NCI-H510A treated with DMSO at 0.1 percent for 48 hours (cell line): ENCODE results near the gene FCGR3B.
"Not testable (repeated sequence)": the region's sequence is repeated elsewhere in the genome, so short reads cannot be mapped to it uniquely, and the experiment has no call there.

Source experiments
- DNase-seq: peaks from one replicate; lab custom pipeline; 2025; lab: John Stamatoyannopoulos, UW

FCGR3B gene

DNA sequence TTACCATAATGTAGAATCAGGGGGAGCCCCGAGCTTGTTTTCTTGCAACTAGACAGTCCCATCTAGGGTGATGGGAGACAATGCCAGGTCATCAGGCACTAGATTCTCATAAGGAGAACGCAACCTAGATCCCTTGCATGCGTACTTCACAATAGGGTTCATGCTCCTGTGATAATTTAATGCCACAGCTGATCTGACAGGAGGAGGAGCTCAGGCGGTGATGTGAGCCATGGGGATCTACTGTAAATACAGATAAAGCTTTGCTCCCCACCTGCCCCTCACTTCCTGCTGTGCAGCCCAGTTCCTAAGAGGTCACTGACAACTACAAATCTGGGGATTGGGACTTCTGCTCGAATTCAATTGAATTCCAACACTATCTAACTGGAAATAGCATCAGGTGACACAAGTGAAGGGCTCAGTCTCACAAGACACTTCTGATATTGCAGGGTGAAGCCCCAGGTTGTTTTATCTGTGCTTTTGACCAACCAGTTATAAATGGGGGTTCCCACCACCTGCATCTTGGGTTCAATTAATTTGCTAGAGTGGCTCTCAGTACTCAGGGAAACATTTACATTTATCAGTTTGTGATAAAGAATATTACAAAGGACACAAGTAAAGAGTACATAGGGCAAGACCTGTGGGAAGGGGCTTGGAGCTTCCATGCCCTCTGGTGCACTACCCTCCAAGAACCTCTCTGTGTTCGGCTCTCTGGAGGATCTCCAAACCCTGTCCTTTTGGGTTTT is 7.4 kb upstream of the FCGR3B start:
- not testable (repeated sequence) for DNase-seq

DNA sequence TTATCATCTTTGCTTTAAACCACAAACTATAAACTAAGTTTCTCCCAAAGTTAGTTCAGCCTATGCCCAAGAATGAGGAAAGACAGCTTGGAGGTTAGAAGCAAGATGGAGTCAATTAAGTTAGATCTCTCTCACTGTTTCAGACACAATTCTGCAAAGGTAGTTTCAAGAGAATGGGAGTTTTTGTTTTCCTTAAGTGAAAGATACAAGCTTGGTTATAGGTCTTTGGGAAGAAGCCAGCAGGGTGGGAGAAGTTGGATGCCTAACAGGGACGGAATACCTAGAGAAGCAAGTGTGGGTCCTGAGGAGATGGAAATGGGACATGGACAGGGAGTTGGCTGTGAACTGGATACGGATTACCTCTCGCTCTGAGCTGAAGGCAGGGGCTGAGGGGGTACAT is 6.0 kb upstream of the FCGR3B start:
- not testable (repeated sequence) for DNase-seq

DNA sequence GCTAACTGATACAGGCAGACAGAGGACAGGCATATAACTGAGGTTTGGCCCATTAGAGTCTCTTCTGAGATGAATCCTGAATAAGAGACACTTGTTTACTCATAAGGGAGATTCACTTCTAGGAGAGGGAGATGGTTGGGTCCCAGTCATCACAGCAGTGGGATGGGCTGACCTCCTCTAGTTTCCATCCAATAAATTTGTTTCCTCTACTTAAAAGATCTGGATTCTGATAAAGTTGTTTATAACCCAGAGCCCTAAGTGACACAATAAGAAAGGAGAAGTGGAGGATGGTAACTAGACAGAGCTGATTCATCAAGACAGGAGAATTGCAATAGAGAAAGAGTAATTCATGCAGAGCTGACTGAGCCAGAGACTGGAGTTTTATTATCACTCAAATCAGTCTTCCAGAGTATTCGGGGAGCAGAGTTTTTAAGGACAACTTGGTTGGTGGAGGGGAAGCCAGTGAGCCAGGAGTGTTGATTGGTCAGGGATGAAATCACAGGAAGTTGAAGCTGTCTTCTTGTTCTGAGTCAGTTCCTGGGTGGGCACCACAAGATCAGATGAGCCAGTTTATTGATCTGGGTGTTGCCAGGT is 5.3 kb upstream of the FCGR3B start:
- DNase-seq, result not testable (repeated sequence)

DNA sequence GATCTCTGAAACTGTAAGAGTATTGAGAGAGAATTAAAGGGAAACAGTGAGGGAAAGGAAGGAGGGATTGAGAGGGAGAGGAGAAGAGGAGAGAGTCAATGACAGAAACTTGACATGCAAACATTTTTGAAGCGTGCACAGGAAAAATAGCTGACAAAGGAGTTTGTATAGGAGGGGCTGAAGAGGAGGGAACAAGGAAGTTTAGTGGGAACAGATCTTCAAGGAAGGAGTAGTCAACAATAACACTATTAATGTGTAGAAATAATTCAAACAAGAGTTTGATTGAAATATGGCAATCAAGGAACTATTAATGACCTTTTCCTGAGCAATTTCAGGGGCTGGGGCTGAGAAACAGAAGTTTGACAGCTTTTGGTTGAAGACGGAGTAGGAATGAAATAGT is 4.0 kb upstream of the FCGR3B start:
- not testable (repeated sequence) for DNase-seq

DNA sequence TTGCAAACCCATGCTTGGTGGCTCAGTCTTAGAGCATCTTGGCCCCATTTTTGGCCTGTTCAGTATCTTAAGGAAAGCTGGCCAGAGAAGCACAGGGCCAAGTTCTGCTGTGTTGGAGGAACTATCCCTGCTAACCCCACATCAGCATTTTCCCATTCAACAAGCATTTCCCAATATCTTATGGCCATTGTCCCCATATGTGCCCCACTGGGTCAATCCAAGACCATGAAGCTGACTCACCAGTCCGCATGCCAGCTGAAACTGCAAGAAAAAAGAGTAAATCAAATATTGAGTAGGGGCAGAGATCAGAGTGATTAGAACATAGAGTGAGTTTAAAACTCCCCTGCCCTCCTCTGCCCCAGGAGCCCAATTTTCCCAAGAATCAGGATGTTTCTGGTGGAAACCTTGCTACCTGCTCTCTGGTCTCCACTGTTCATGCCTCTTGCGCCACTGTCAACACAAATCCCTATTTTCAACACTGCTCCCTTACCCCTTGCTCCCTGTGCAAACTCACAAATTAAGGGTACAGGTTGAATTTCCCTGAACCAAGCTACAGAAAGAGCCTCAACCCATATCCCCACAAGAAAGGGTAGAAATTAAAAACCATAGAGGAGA is 741 bp downstream of the FCGR3B start:
- not testable (repeated sequence) for DNase-seq

DNA sequence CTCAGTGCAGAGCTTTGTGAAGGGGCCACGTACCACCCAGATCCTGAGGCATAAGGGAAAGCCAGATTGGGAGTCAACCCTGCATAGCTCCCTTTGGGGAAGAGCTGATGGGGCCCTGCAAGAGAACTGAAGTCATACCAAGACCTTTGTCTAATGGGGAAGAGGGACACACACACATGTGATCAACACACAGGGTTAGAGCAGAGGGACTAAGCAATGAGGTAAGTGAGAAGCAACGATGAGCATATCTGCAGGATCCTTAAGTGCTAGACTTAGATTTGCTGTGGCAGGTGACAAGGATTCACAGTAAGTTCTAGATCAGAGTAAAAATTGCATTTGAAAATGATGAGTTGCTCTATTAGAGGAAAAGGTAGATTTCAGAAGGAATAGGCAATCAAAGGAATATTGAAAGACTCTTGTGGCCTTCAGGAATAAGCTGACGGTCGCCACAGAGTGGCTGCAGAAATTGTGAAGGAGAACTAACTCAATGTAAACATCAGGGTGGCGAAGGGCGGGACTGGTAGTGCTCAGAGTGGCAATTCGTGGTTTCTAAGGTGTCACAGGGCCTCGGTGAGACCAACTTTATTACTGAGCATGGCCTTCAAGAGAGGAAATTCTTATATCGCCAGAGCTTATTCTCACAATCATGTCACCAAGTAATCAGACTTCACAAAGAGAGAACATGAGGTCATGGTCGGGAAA is 4.4 kb downstream of the FCGR3B start:
- not testable (repeated sequence) for DNase-seq

DNA sequence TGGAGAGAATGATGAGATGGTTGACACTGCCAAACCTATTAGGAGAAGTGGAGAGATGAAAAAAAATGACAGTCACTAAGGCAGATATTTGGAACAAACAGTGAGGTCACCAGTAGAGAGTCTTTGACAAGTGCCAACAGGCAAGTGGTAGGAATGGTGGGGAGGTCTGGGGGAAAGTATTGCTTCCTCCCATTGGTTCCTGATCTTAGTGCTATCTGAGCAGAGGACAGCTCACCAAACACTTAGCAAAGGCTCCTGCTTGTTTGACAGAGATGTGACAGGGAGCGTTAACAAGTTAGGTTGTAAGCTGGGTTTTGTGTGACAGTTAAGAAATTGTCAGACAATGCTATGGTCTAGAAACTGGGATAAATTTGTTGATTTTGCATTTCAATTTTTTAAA is 6.4 kb downstream of the FCGR3B start:
- DNase-seq, result not testable (repeated sequence)

DNA sequence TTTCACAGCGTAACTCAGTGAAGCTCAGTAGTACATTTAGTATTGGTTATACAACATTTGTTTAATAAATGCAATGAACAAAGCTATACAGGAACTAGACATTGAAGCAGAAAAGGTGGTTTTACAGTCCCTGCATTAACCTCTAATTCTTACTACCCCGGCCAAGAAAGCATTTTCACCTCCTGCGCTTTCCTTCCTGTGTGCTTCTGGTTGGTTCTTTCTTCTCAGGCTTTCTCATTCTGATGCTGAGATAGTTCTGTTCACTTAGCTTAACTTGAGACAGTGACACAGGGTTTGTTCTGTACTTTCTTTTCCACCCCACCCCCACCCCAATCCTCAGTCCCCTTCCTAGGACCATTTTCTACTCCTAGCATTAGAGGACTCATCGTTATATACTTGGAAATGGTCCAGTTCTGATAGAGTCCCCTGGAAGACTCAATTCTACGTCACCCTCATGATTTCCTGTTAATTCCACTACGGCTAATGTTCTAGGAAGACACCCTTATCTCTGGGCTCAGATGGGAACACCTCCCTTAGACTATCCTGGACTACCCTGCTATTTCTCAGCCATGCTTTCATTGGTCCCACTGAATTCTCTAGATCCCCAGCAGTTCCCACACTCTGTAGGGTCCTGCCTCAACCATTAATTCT is 7.5 kb downstream of the FCGR3B start:
- DNase-seq, result not testable (repeated sequence)

DNA sequence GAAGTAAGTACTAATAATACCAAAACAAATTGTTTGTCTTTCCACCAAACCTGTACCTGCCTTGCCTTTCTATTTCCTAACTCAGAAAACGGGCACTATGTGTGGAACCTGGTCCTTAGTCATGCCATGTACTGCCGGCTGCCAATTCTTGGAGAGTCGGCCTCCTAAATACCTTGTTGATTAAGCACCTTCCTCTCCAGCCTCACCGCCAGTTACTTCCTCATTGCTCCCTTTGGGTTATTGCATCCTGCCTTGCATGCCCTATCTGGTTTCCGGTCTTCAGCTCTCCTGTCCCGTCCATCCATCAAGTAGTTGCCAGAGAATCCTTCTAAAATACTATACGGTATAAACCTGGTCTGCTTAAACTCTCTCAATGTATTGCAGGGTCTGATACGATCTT is 8.9 kb downstream of the FCGR3B start:
- DNase-seq, result not testable (repeated sequence)

DNA sequence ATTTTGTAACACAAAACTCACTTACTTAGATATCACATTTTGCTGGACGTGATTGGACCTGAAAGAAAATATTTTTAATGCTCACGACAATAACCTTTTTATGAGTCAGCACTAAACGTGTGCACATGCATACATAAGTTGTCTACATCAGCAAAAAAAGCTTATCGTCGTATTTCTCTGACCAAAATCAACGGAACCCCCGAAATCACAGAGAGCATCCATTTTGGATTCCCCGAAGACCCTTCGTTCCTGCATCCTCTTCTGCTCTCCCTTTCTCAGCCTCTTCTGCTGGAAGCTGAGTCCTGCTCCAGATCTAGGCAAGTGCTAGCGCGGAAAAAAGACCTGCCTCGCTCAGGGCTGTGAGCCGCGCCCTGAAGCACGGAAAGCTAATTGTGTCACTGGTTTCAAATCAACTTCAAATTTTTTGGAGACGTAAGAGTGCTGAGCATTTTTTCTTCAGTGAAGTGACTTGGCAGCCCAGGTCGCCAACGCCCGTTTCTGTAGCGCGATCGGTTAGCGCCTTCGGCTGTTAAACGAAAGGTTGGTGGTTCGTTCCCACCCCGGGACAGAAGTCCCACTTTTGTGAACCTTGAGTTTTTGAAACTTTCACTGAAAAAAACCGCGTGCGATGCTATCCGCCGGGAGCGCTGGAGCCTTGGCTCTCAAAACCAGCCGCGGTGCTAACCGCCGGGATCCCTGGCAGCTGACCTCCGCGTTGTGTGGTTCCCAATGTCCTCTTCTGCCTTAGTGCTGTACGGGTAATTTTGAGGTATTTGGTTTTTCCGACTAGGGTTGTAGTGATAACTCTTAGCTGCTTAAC is 9.6 kb downstream of the FCGR3B start:
- not testable (repeated sequence) for DNase-seq

DNA sequence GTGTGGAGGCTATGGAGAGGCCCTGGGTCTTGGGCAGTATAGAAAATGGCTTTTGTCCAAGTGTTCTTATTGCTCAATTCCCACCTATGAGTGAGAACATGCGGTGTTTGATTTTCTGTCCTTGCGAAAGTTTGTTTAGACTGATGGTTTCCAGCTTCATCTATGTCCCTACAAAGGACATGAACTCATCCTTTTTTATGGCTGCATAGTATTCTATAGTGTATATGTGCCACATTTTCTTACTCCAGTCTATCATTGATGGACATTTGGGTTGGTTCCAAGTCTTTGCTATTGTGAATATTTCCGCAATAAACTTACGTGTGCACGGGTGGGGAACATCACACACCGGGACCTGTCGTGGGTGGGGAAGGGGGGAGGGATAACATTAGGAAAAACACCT is 10.6 kb downstream of the FCGR3B start:
- DNase-seq, result not testable (repeated sequence)

DNA sequence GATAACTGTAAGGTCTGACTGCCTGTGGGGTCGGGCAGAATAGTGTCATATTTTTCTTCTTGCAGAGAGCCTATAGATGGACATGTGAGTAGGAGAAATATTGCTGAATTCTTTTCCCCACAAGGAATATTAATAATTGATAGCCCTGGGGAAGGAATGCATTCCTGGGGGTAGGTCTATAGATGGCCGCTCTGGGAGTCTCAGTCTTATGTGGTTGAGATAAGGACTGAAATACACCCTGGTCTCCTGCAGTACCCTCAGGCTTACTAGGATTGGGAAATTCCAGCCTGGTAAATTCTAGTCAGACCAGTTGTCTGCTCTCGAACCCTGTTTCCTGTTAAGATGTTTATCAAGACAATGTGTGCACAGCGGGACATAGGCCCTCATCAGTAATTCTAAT is 12.5 kb downstream of the FCGR3B start:
- DNase-seq, result not testable (repeated sequence)

DNA sequence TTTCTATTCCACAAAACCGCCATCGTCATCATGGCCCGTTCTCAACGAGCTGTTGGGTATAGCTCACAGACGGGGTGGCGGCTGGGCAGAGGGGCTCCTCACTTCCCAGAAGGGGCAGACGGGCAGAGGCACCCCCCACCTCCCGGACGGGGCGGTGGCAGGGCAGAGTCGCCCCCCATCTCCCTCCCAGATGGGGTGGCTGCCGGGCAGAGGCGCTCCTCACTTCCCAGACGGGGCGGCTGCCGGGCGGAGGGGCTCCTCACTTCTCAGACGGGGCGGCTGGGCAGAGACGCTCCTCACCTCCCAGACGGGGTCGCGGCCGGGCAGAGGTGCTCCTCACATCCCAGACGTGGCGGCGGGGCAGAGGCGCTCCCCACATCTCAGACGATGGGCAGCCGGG is 14.6 kb downstream of the FCGR3B start:
- not testable (repeated sequence) for DNase-seq

DNA sequence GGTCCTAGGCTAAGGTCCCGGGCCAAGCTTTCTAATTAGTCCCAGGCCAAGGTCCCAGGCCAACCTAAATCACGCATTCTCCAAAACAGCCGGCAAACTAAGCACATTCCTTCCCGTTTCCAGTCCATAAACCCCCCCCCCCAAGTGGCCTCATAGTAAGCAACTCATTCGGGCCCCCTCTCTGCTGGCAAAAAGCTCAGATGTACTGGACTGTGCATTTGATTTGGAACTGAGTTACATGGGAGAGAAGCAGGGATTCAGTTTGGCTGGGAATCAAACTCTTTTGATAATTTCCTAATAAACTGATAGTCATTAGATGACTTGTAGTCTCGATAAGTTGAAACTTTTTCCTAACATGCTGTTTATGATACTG is 17.8 kb downstream of the FCGR3B start:
- DNase-seq, result not testable (repeated sequence)

DNA sequence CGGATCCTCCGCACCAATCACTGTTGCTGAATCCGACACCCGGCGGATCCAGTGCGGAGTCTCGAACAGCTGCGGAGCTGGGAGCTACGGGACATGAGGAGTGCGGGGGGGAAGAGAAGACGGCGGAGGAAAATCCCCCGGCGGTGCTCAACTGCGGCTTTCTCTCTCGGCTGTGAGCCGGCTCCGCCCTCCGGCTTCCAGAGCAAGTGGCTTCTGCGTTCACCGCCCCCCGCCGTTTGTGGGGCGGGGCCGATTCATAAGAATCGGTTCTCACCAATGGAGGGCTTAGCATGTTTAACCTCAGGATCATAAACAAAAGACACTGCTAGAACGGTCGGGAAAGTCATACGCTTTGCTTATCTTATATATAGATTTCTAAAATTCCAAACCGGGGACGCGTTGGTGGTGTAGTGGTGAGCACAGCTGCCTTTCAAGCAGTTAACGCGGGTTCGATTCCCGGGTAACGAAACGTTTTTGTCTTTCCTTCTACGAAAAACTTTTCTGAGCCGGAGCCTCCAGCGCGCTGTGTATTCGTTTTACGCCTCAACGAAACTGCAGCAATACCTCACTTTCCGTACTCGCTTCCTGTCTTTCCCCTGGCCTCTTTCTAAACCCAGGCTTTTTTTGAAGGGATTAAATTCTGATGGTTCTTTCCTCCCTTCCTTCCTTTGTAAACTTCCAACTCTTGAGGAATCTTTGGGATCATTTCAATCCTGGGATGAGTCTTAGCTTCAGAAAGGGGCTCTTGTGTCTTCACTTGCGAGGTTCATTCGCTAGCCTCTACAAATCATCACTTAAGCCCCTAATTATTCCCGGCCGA is 18.4 kb downstream of the FCGR3B start:
- peak; percentile 85 for DNase-seq

DNA sequence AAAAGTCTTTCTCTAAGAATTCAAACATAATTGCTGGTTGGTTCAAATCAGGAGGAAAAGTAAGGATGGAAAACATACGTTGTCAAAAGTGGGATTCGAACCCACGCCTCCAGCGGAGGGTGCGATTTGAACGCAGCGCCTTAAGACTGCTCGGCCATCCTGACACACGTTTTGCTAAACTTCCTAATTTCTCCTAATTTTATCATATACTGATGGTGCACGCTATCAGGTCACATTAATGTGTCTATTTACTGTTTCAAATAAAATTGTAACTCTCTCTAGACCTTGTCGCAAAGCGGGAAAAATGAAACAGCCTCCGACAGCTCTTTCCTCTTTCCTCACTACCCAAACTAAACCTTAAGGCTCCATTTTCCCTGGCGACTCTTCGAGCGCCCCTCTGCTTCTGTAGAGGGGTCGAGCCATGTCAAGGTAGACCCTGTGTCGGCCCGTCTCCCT is 19.1 kb downstream of the FCGR3B start:
- DNase-seq, result peak; percentile 12

DNA sequence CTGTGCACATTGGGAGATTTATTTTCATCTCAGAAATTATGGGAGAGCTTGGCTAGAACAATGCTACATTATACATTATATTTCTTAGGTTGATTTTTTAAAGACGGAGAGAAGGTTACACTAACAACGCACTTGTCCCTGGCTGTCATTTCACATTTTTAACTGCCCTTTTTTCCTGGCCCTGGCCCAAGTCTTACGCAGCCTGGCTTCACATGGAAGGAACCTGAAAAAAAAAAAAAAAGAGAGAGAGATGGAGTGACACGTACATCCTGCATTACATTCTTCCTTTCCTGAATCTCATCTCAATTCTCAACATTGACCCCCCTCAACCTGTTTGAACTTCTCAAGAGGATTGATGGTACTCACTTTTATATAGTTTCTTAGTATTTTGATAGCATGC is 20.8 kb downstream of the FCGR3B start:
- DNase-seq, result not testable (repeated sequence)

DNA sequence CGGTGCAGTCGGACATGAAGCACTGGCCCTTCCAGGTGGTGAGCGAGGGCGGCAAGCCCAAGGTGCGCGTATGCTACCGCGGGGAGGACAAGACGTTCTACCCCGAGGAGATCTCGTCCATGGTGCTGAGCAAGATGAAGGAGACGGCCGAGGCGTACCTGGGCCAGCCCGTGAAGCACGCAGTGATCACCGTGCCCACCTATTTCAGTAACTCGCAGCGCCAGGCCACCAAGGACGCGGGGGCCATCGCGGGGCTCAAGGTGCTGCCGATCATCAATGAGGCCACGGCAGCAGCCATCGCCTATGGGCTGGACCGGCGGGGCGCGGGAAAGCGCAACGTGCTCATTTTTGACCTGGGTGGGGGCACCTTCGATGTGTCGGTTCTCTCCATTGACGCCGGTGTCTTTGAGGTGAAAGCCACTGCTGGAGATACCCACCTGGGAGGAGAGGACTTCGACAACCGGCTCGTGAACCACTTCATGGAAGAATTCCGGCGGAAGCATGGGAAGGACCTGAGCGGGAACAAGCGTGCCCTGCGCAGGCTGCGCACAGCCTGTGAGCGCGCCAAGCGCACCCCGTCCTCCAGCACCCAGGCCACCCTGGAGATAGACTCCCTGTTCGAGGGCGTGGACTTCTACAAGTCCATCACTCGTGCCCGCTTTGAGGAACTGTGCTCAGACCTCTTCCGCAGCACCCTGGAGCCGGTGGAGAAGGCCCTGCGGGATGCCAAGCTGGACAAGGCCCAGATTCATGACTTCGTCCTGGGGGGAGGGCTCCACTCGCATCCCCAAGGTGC is 24.2 kb downstream of the FCGR3B start:
- not testable (repeated sequence) for DNase-seq

DNA sequence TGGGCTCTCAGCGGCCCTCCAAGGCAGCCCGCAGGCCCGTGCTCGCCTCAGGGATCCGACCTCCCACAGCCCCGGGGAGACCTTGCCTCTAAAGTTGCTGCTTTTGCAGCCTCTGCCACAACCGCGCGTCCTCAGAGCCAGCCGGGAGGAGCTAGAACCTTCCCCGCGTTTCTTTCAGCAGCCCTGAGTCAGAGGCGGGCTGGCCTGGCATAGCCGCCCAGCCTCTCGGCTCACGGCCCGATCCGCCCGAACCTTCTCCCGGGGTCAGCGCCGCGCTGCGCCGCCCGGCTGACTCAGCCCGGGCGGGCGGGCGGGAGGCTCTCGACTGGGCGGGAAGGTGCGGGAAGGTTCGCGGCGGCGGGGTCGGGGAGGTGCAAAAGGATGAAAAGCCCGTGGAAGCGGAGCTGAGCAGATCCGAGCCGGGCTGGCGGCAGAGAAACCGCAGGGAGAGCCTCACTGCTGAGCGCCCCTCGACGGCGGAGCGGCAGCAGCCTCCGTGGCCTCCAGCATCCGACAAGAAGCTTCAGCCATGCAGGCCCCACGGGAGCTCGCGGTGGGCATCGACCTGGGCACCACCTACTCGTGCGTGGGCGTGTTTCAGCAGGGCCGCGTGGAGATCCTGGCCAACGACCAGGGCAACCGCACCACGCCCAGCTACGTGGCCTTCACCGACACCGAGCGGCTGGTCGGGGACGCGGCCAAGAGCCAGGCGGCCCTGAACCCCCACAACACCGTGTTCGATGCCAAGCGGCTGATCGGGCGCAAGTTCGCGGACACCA is 25.0 kb downstream of the FCGR3B start:
- DNase-seq, result not testable (repeated sequence)
